H9 (cell line): Measurements from ENCODE around the gene PGF. TPM values are rescaled to one million over a fixed set of nuclear protein-coding genes. Genes with fewer than 3 reads are reported as not detected.
A peak's percentile ranks its signal among the peaks of the same experiment; 100 is the strongest.

Source experiments
- DNase-seq: peaks from one replicate; pipeline ENCODE4 v3.0.0-alpha.2; 2017
- H2AFZ ChIP-seq: one replicate; pipeline ENCODE4 v1.6.1; 2013; ENCODE audit warnings: mild to moderate bottlenecking, low read length, control low read depth, moderate library complexity
- H2AK5ac ChIP-seq: 2 replicates; pipeline ENCODE4 v1.6.1; 2013; ENCODE audit warnings: low read length, control low read depth, mixed read lengths; ENCODE audit not compliant: insufficient read length
- H2BK120ac ChIP-seq: one replicate; pipeline ENCODE4 v1.6.1; 2013; ENCODE audit warnings: low read depth, mild to moderate bottlenecking, low read length, control low read depth, inconsistent platforms; ENCODE audit not compliant: poor library complexity, severe bottlenecking
- H2BK12ac ChIP-seq: 2 replicates; pipeline ENCODE4 v1.6.1; 2013; ENCODE audit warnings: low read length, control low read depth, mixed read lengths, low read depth; ENCODE audit not compliant: insufficient read length
- H2BK15ac ChIP-seq: 2 replicates; pipeline ENCODE4 v1.6.1; 2013; ENCODE audit warnings: low read depth, low read length, control low read depth
- H2BK20ac ChIP-seq: one replicate; pipeline ENCODE4 v1.6.1; 2013; ENCODE audit warnings: low read depth, mild to moderate bottlenecking, low read length, control low read depth, inconsistent platforms; ENCODE audit not compliant: poor library complexity, severe bottlenecking
- H2BK5ac ChIP-seq: 2 replicates; pipeline ENCODE4 v1.6.1; 2013; ENCODE audit warnings: low read length, control low read depth, mixed read lengths; ENCODE audit not compliant: insufficient read length
- H3K14ac ChIP-seq: 2 replicates; pipeline ENCODE4 v1.6.1; 2013; ENCODE audit warnings: low read length, control low read depth; ENCODE audit not compliant: insufficient read depth
- H3K18ac ChIP-seq: 2 replicates; pipeline ENCODE4 v1.6.1; 2013; ENCODE audit warnings: low read depth, mild to moderate bottlenecking, mixed read lengths, low read length, control low read depth; ENCODE audit not compliant: insufficient read length
- H3K23ac ChIP-seq: 2 replicates; pipeline ENCODE4 v1.6.1; 2013; ENCODE audit warnings: low read length, control low read depth, mixed read lengths, low read depth; ENCODE audit not compliant: insufficient read length
- H3K23me2 ChIP-seq: 2 replicates; pipeline ENCODE4 v1.6.1; 2013; ENCODE audit warnings: low read depth, mild to moderate bottlenecking, mixed read lengths, low read length, control low read depth; ENCODE audit not compliant: insufficient read length, poor library complexity, severe bottlenecking
- H3K27ac ChIP-seq: 2 replicates; pipeline ENCODE4 v1.5.1; 2013; ENCODE audit warnings: low read length, control low read depth, mixed read lengths, low read depth; ENCODE audit not compliant: insufficient read length
- H3K27me3 ChIP-seq: 2 replicates; pipeline ENCODE4 v1.6.1; 2013; ENCODE audit warnings: low read length, control low read depth, inconsistent platforms; ENCODE audit not compliant: insufficient read depth
- H3K4ac ChIP-seq: 2 replicates; pipeline ENCODE4 v1.6.1; 2013; ENCODE audit warnings: low read depth, mild to moderate bottlenecking, control low read depth, inconsistent platforms, low read length, moderate library complexity
- H3K4me1 ChIP-seq: 2 replicates; pipeline ENCODE4 v1.6.1; 2013; ENCODE audit warnings: low read length, control low read depth, inconsistent platforms; ENCODE audit not compliant: insufficient read depth
- H3K4me2 ChIP-seq: 2 replicates; pipeline ENCODE4 v1.6.1; 2013; ENCODE audit warnings: low read length, control low read depth, mixed read lengths; ENCODE audit not compliant: insufficient read length, insufficient read depth
- H3K56ac ChIP-seq: 2 replicates; pipeline ENCODE4 v1.6.1; 2013; ENCODE audit warnings: low read depth, mild to moderate bottlenecking, mixed read lengths, low read length, control low read depth; ENCODE audit not compliant: insufficient read length
- H3K79me1 ChIP-seq: 2 replicates; pipeline ENCODE4 v1.6.1; 2013; ENCODE audit warnings: low read depth, mild to moderate bottlenecking, moderate library complexity, low read length, control low read depth, inconsistent platforms; ENCODE audit not compliant: insufficient read depth, poor library complexity, severe bottlenecking
- H3K79me2 ChIP-seq: 2 replicates; pipeline ENCODE4 v1.6.1; 2013; ENCODE audit warnings: low read length, control low read depth, inconsistent platforms; ENCODE audit not compliant: insufficient read depth
- H3K9ac ChIP-seq: 2 replicates; pipeline ENCODE4 v1.6.1; 2013; ENCODE audit warnings: low read length, control low read depth, mixed read lengths; ENCODE audit not compliant: insufficient read length; ENCODE audit errors: extremely low read depth
- H3K9me3 ChIP-seq: one replicate; pipeline ENCODE4 v1.6.1; 2013; ENCODE audit warnings: low read depth, low read length, inconsistent platforms; ENCODE audit not compliant: control insufficient read depth
- H3T11ph ChIP-seq: one replicate; pipeline ENCODE4 v1.6.1; 2013; ENCODE audit warnings: mild to moderate bottlenecking, low read length, control low read depth, inconsistent platforms
- H4K20me1 ChIP-seq: one replicate; pipeline ENCODE4 v1.6.1; 2013; ENCODE audit not compliant: control insufficient read depth, insufficient read length, insufficient read depth
- H4K5ac ChIP-seq: 2 replicates; pipeline ENCODE4 v1.6.1; 2013; ENCODE audit warnings: low read depth, mild to moderate bottlenecking, mixed read lengths, low read length, control low read depth; ENCODE audit not compliant: insufficient read length
- H4K8ac ChIP-seq: replicated peaks from 2 replicates; pipeline ENCODE4 v1.6.1; 2013; ENCODE audit warnings: low read length, control low read depth, mixed read lengths, low read depth; ENCODE audit not compliant: insufficient read length
- H4K91ac ChIP-seq: 2 replicates; pipeline ENCODE4 v1.6.1; 2013; ENCODE audit warnings: low read depth, mild to moderate bottlenecking, moderate library complexity, mixed read lengths, low read length, control low read depth; ENCODE audit not compliant: insufficient read length
- H3K27ac Mint-ChIP-seq, 3 experiments: 2 replicates in 2 of 3; 3 replicates in 1 of 3; pipeline ENCODE4 v1.8.0; 2020 to 2021; ENCODE audit warnings: mixed read lengths in 3 of 3, mild to moderate bottlenecking in 1 of 3, moderate library complexity in 1 of 3
- H3K27me3 Mint-ChIP-seq: 2 replicates; pipeline ENCODE4 v1.8.0; 2021; ENCODE audit warnings: low read depth, mild to moderate bottlenecking, moderate library complexity, mixed read lengths
- H3K36me3 Mint-ChIP-seq, 3 experiments: 2 replicates in 2 of 3; 3 replicates in 1 of 3; pipeline ENCODE4 v1.8.0; 2020 to 2021; ENCODE audit warnings: low read depth in 3 of 3, mixed read lengths in 3 of 3; ENCODE audit not compliant: insufficient read depth in 1 of 3
- H3K4me1 Mint-ChIP-seq, 2 experiments: 2 replicates each; pipeline ENCODE4 v1.8.0; 2020; ENCODE audit warnings: mixed read lengths in 2 of 2
- H3K4me3 Mint-ChIP-seq, 2 experiments: 2 replicates in 1 of 2; 3 replicates in 1 of 2; pipeline ENCODE4 v1.8.0; 2020 to 2021; ENCODE audit warnings: mild to moderate bottlenecking in 2 of 2, mixed read lengths in 2 of 2, moderate library complexity in 1 of 2
- H3K9me3 Mint-ChIP-seq, 2 experiments: 2 replicates in 1 of 2; 3 replicates in 1 of 2; pipeline ENCODE4 v1.8.0; 2020; ENCODE audit warnings: mild to moderate bottlenecking in 2 of 2, mixed read lengths in 2 of 2, moderate library complexity in 1 of 2
- CTCF ChIP-seq: fragments of 200-600 bp; sonication (generic); conservative IDR thresholded peaks from 3 replicates; pipeline ENCODE4 v1.8.0; 2021; ENCODE audit warnings: antibody characterized with exemption, mild to moderate bottlenecking
- WGBS: extraction: QIAGEN DNeasy Blood & Tissue Kit; methylation state at CpG from one replicate; pipeline ENCODE4 v1.1.7; 2013; ENCODE audit warnings: missing lambda C conversion rate, low lambda C conversion rate, mixed read lengths; ENCODE audit not compliant: insufficient read length; ENCODE audit errors: extremely low coverage; 5-methylcytosine and 5-hydroxymethylcytosine counted together
- total RNA-seq: library from RNA; stranded (reverse); gene quantifications from 2 replicates; pipeline ENCODE4 v1.2.1, GENCODE V29; 2021

PGF gene
- total RNA-seq, 1 experiment from 2014 or later = 2.3 TPM

- H3K23me2 ChIP-seq = no peaks in the 10 kb centered on the region
- H3K23ac ChIP-seq = no peak overlapping the region
- no peak overlapping the region for H3K27ac ChIP-seq
- no peaks in the 10 kb centered on the region; the same call in 1 of the 2 replicates for H3K27me3 Mint-ChIP-seq
- H2AK5ac ChIP-seq = no peak overlapping the region
- no peak overlapping the region for H2BK15ac ChIP-seq
- H2AFZ ChIP-seq = no peak overlapping the region
- H3K9me3 ChIP-seq = no peaks in the 10 kb centered on the region
- no peak overlapping the region for H3K4me3 Mint-ChIP-seq
- H3K4me2 ChIP-seq = no peak overlapping the region
- TF ChIP-seq CTCF = no peak
- H3K18ac ChIP-seq = no peak overlapping the region
- H3K56ac ChIP-seq = no peak overlapping the region
- peak overlapping the region in 2 of 3 experiments; percentile 58 to 68; a peak in 2 of 7 replicates for H3K27ac Mint-ChIP-seq
- H3K9ac ChIP-seq = no peak overlapping the region
- H3K9me3 Mint-ChIP-seq = no peaks in the 10 kb centered on the region
- H2BK120ac ChIP-seq = no peak overlapping the region
- H4K5ac ChIP-seq = no peak overlapping the region
- H2BK5ac ChIP-seq = no peak overlapping the region
- H3K4me1 Mint-ChIP-seq = peaks cover 5 to 17% of the 10 kb centered on the region in 2 experiments
- H3K4ac ChIP-seq = no peak overlapping the region
- H4K91ac ChIP-seq = no peak overlapping the region
- DNase-seq = no peak
- no peaks in the 10 kb centered on the region for H3K4me1 ChIP-seq
- no peaks in the 10 kb centered on the region for H4K20me1 ChIP-seq
- no peaks in the 10 kb centered on the region for H3K79me2 ChIP-seq
- no peak overlapping the region for H3T11ph ChIP-seq
- H3K36me3 Mint-ChIP-seq = no peaks in the 10 kb centered on the region
- no peaks in the 10 kb centered on the region for H3K27me3 ChIP-seq
- no CpG with 5 or more reads among the region's 13 CpGs for WGBS
- H3K14ac ChIP-seq = no peak overlapping the region
- no peak overlapping the region for H2BK12ac ChIP-seq
- no peak overlapping the region for H4K8ac ChIP-seq
- no peaks in the 10 kb centered on the region for H3K79me1 ChIP-seq
- no peak overlapping the region for H2BK20ac ChIP-seq
Observed at GRCh38 chr14:74941676-74942097, 13.7 kb downstream of the PGF start.
